ENCODE measurements around the gene CACNG8.

Gene CACNG8

GRCh38 chr19:53962887-53963431 is at the start of gene CACNG8:
Gene CACNG8, plus strand, starts transcription at chr19:53962937.
- no peak for TF ChIP-seq Cebpa-rat (IDR thresholded peaks at IDR 0.05)
- Histone ChIP-seq H3K27me3 (peaks cover 55 to 67% (median 64%) of the 10 kb centered on the region in 11 experiments), H3K4me3 (no peak within 1 kb of the TSS), H4K20me1 (peaks cover 0 to 5% (median 0%) of the 10 kb centered on the region in 11 experiments; a peak in 2 of 22 replicates), H3K4me2 (peak within 1 kb of the TSS in 3 of 11 experiments; percentile 79 to 95 (median 88); a peak in 2 of 22 replicates), H3K9me3 (replicated peaks in 1 of 11) (no peaks in the 10 kb centered on the region), H3K36me3 (no peaks in the 10 kb centered on the region), H3K27ac (no peak within 1 kb of the TSS), H3K4me1 (peaks cover 18 to 53% (median 41%) of the 10 kb centered on the region in 10 experiments), H3K9ac (no peak within 1 kb of the TSS)

GRCh38 chr19:53915000-53915399 is 47.7 kb upstream of the CACNG8 start:
- Histone ChIP-seq H3K9me3 (replicated peaks in 1 of 11) (no peaks in the 10 kb centered on the region), H3K4me3 (no peak overlapping the region), H3K4me1 (no peaks in the 10 kb centered on the region), H3K4me2 (no peak overlapping the region), H4K20me1 (no peaks in the 10 kb centered on the region; a peak in 2 of 22 replicates), H3K27ac (no peak overlapping the region), H3K9ac (no peak overlapping the region), H3K27me3 (peaks cover 32 to 48% (median 39%) of the 10 kb centered on the region in 11 experiments), H3K36me3 (no peaks in the 10 kb centered on the region)
- TF ChIP-seq Cebpa-rat (IDR thresholded peaks at IDR 0.05): no peak

- TF ChIP-seq Cebpa-rat (IDR thresholded peaks at IDR 0.05): no peak
- Histone ChIP-seq H3K4me3 (no peak overlapping the region), H3K27me3 (peaks cover 22 to 38% (median 29%) of the 10 kb centered on the region in 11 experiments)
Measured at GRCh38 chr19:53916004-53916403, 46.7 kb upstream of the CACNG8 start.

GRCh38 chr19:53917356-53917755 is 45.4 kb upstream of the CACNG8 start:
- H3K27ac ChIP-seq: no peak overlapping the region
- peaks cover 0 to 12% (median 9%) of the 10 kb centered on the region in 11 experiments; a peak in 15 of 22 replicates for H3K9me3 ChIP-seq (replicated peaks in 1 of 11)

More at GRCh38 chr19:53916004-53916403, 46.7 kb upstream of the CACNG8 start:
- Histone ChIP-seq H3K4me1 (no peaks in the 10 kb centered on the region), H3K9ac (no peak overlapping the region), H3K9me3 (replicated peaks in 1 of 11) (no peaks in the 10 kb centered on the region; a peak in 2 of 22 replicates), H3K36me3 (no peaks in the 10 kb centered on the region), H3K27ac (no peak overlapping the region), H3K4me2 (no peak overlapping the region), H4K20me1 (no peaks in the 10 kb centered on the region; a peak in 1 of 22 replicates)

GRCh38 chr19:53927739-53928138 is 35.0 kb upstream of the CACNG8 start:
- H3K9me3 ChIP-seq (replicated peaks in 1 of 11): peaks cover 0 to 10% (median 0%) of the 10 kb centered on the region in 11 experiments; a peak in 2 of 22 replicates
- no peaks in the 10 kb centered on the region for H3K4me1 ChIP-seq
- H3K9ac ChIP-seq: no peak overlapping the region
- no peak overlapping the region for H3K4me2 ChIP-seq
- TF ChIP-seq Cebpa-rat (IDR thresholded peaks at IDR 0.05): no peak
- H3K36me3 ChIP-seq: no peaks in the 10 kb centered on the region
- H3K27ac ChIP-seq: no peak overlapping the region
- no peak overlapping the region for H3K4me3 ChIP-seq
- H4K20me1 ChIP-seq: no peaks in the 10 kb centered on the region; a peak in 1 of 22 replicates
- no peaks in the 10 kb centered on the region for H3K27me3 ChIP-seq

More at GRCh38 chr19:53917356-53917755, 45.4 kb upstream of the CACNG8 start:
- no peak for TF ChIP-seq Cebpa-rat (IDR thresholded peaks at IDR 0.05)
- Histone ChIP-seq H3K27me3 (peaks cover 9 to 24% (median 16%) of the 10 kb centered on the region in 11 experiments; a peak in 21 of 22 replicates), H3K36me3 (no peaks in the 10 kb centered on the region), H3K4me1 (no peaks in the 10 kb centered on the region), H4K20me1 (no peaks in the 10 kb centered on the region), H3K9ac (no peak overlapping the region), H3K4me2 (no peak overlapping the region), H3K4me3 (no peak overlapping the region)

GRCh38 chr19:53936029-53936428 is 26.7 kb upstream of the CACNG8 start:
- Histone ChIP-seq H3K27me3 (no peaks in the 10 kb centered on the region), H3K9me3 (replicated peaks in 1 of 11) (no peaks in the 10 kb centered on the region), H3K36me3 (no peaks in the 10 kb centered on the region), H3K27ac (no peak overlapping the region), H4K20me1 (no peaks in the 10 kb centered on the region), H3K4me2 (no peak overlapping the region), H3K9ac (no peak overlapping the region), H3K4me1 (no peaks in the 10 kb centered on the region), H3K4me3 (no peak overlapping the region)
- TF ChIP-seq Cebpa-rat (IDR thresholded peaks at IDR 0.05): no peak

GRCh38 chr19:53942001-53942786 is 20.5 kb upstream of the CACNG8 start:
- H3K36me3 ChIP-seq: no peaks in the 10 kb centered on the region
- no peak overlapping the region for H3K27ac ChIP-seq
- peaks cover 0 to 13% (median 9%) of the 10 kb centered on the region in 11 experiments; a peak in 12 of 22 replicates for H3K9me3 ChIP-seq (replicated peaks in 1 of 11)
- peaks cover 0 to 12% (median 0%) of the 10 kb centered on the region in 10 experiments; a peak in 6 of 20 replicates for H3K4me1 ChIP-seq
- H3K27me3 ChIP-seq: no peaks in the 10 kb centered on the region
- no peaks in the 10 kb centered on the region for H4K20me1 ChIP-seq
- H3K4me2 ChIP-seq: no peak overlapping the region
- no peak for TF ChIP-seq Cebpa-rat (IDR thresholded peaks at IDR 0.05)
- H3K4me3 ChIP-seq: no peak overlapping the region
- no peak overlapping the region for H3K9ac ChIP-seq

GRCh38 chr19:53944416-53944815 is 18.3 kb upstream of the CACNG8 start:
- Histone ChIP-seq H3K27ac (no peak overlapping the region), H3K9ac (no peak overlapping the region), H4K20me1 (no peaks in the 10 kb centered on the region), H3K27me3 (no peaks in the 10 kb centered on the region), H3K4me2 (no peak overlapping the region), H3K36me3 (no peaks in the 10 kb centered on the region), H3K4me3 (no peak overlapping the region), H3K4me1 (peaks cover 0 to 12% (median 0%) of the 10 kb centered on the region in 10 experiments; a peak in 8 of 20 replicates), H3K9me3 (replicated peaks in 1 of 11) (peaks cover 0 to 13% (median 9%) of the 10 kb centered on the region in 11 experiments; a peak in 12 of 22 replicates)
- TF ChIP-seq Cebpa-rat (IDR thresholded peaks at IDR 0.05): no peak

- Histone ChIP-seq H3K4me3 (no peak overlapping the region), H3K27me3 (no peaks in the 10 kb centered on the region)
- no peak for TF ChIP-seq Cebpa-rat (IDR thresholded peaks at IDR 0.05)
Measured at GRCh38 chr19:53944933-53945332, 17.8 kb upstream of the CACNG8 start.

More at GRCh38 chr19:53944933-53945332, 17.8 kb upstream of the CACNG8 start:
- H3K9me3 ChIP-seq (replicated peaks in 1 of 11): peaks cover 0 to 13% (median 9%) of the 10 kb centered on the region in 11 experiments; a peak in 12 of 22 replicates
- no peaks in the 10 kb centered on the region for H3K36me3 ChIP-seq
- H3K27ac ChIP-seq: no peak overlapping the region
- no peak overlapping the region for H3K4me2 ChIP-seq
- H3K4me1 ChIP-seq: peaks cover 0 to 12% (median 0%) of the 10 kb centered on the region in 10 experiments; a peak in 8 of 20 replicates
- H4K20me1 ChIP-seq: no peaks in the 10 kb centered on the region
- no peak overlapping the region for H3K9ac ChIP-seq

All from BLaER1 treated with 17β-estradiol and CSF1 and Interleukin-3, amounts not matched to agents 10 nM and 100 nM (cell line).